Glomerular endothelial cell (primary cell): ENCODE results near the gene RALY. TPM values are rescaled to one million over a fixed set of nuclear protein-coding genes. Genes with fewer than 3 reads are reported as not detected.
"Not testable (repeated sequence)": the region's sequence is repeated elsewhere in the genome, so short reads cannot be mapped to it uniquely, and the experiment has no call there.

Experiments used
- DNase-seq: peaks from one replicate; pipeline ENCODE4 v3.0.0-alpha.2; 2011; ENCODE audit warnings: low read depth, low spot score; ENCODE audit errors: extremely low read depth
- total RNA-seq: library from RNA; depleted of rRNA; stranded (reverse); fragments of >200 nt; gene quantifications from 2 replicates; pipeline ENCODE4 v1.2.3, GENCODE V29; 2015

Gene RALY
- total RNA-seq, 1 donor from 2014 or later: 170 TPM

- DNase-seq: peak; percentile 48
Measured at GRCh38 chr20:34129518-34130162, 135.9 kb downstream of the RALY start.

- DNase-seq: no peak
Measured at GRCh38 chr20:34131491-34131890, 137.8 kb downstream of the RALY start.

GRCh38 chr20:34132491-34132890 is 138.8 kb downstream of the RALY start:
- not testable (repeated sequence) for DNase-seq

- not testable (repeated sequence) for DNase-seq
Measured at GRCh38 chr20:34132943-34133342, 139.2 kb downstream of the RALY start.

GRCh38 chr20:34133365-34133860 is 139.7 kb downstream of the RALY start:
- not testable (repeated sequence) for DNase-seq

Other genes starting within 250 kb of the RALY start
- 85.9 and 119 TPM in 2 replicates for gene CHMP4B, start 182.6 kb upstream of the RALY start, total RNA-seq
- gene EIF2S2, start 118.3 kb downstream of the RALY start, total RNA-seq: 74.9 and 80.2 TPM in 2 replicates
- gene ASIP, start 247.5 kb downstream of the RALY start, total RNA-seq: not detected in 2 replicates